Fibroblast of lung (primary cell): Measurements from ENCODE around the gene ACTL6B.
"Not testable (repeated sequence)": the region's sequence is repeated elsewhere in the genome, so short reads cannot be mapped to it uniquely, and the experiment has no call there.

Source experiments
- EZH2 ChIP-seq: IDR thresholded peaks from 2 replicates; pipeline ENCODE4 v1.5.1; 2012; ENCODE audit warnings: low read length, control low read depth, mild to moderate bottlenecking; ENCODE audit errors: missing control alignments
- TF ChIP-seq, protein P1 (sequence below), 2 donors: IDR thresholded peaks in 1 of 2; conservative IDR thresholded peaks in 1 of 2; 1 replicate in 1 of 2; 2 replicates in 1 of 2; pipeline ENCODE4 v1.5.1; 2011 to 2012; ENCODE audit warnings: low read length in 2 of 2, control low read depth in 1 of 2, inconsistent platforms in 1 of 2, low read depth in 1 of 2, mild to moderate bottlenecking in 1 of 2

GRCh38 chr7:100701089-100701488 lies 44.8 kb upstream of the ACTL6B start:
- TF ChIP-seq, protein P1, sequence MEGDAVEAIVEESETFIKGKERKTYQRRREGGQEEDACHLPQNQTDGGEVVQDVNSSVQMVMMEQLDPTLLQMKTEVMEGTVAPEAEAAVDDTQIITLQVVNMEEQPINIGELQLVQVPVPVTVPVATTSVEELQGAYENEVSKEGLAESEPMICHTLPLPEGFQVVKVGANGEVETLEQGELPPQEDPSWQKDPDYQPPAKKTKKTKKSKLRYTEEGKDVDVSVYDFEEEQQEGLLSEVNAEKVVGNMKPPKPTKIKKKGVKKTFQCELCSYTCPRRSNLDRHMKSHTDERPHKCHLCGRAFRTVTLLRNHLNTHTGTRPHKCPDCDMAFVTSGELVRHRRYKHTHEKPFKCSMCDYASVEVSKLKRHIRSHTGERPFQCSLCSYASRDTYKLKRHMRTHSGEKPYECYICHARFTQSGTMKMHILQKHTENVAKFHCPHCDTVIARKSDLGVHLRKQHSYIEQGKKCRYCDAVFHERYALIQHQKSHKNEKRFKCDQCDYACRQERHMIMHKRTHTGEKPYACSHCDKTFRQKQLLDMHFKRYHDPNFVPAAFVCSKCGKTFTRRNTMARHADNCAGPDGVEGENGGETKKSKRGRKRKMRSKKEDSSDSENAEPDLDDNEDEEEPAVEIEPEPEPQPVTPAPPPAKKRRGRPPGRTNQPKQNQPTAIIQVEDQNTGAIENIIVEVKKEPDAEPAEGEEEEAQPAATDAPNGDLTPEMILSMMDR (conservative IDR thresholded peaks at IDR 0.05 in 1 of 2, IDR thresholded peaks at IDR 0.05 in 1 of 2; ENCODE audit: low read depth in 1 of 2, low read length in 2 of 2), result not testable (repeated sequence)
- TF ChIP-seq EZH2, result not testable (repeated sequence)
